NOMO-1 (cell line): ENCODE data around the gene MUC6.
A peak's percentile ranks its signal among the peaks of the same experiment; 100 is the strongest.

Experiments
- DNase-seq, 2 experiments: peaks; one replicate each; lab custom pipeline; 2025; ENCODE audit not compliant: unreplicated experiment in 2 of 2; lab: John Stamatoyannopoulos, UW

Gene MUC6

GRCh38 chr11:1036303-1036923 is at the start of gene MUC6:
MUC6 (minus strand) TSS chr11:1036718; CDS start chr11:1036655, 63 bp downstream.
- DNase-seq: no peak

DNA sequence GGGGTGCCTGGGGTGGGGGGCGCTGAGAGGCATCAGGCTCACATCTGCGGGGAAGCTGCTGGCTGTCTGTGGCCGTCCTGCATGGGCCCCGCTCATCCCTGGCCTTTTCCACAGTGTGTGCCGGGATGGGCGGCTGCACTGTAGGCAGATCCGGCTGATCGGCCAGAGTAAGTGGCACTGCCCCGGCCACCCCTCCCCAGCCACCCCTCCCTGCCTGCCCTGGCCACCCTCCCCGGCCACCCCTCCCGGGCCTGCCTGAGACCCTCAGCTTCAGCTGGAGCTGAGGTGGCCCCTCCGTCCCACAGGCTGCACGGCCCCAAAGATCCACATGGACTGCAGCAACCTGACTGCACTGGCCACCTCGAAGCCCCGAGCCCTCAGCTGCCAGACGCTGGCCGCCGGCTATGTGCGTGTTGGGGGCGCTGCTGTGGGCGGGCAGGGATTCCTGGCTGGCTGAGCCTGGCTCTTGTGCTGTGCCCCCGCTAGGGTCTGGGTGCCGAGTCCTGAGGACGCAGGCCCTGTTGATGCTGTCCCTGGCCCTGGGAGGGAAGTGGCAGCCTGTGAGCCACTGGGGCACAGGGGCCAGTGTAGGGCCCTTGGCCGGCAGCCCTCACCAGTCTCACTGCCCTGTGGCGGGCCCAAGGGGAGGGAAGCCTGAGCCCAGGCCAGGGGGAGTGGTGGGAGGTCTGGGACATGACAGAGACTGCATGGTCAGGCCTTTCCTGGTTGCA is 49.1 kb upstream of the MUC6 start:
- DNase-seq: no peak

DNA sequence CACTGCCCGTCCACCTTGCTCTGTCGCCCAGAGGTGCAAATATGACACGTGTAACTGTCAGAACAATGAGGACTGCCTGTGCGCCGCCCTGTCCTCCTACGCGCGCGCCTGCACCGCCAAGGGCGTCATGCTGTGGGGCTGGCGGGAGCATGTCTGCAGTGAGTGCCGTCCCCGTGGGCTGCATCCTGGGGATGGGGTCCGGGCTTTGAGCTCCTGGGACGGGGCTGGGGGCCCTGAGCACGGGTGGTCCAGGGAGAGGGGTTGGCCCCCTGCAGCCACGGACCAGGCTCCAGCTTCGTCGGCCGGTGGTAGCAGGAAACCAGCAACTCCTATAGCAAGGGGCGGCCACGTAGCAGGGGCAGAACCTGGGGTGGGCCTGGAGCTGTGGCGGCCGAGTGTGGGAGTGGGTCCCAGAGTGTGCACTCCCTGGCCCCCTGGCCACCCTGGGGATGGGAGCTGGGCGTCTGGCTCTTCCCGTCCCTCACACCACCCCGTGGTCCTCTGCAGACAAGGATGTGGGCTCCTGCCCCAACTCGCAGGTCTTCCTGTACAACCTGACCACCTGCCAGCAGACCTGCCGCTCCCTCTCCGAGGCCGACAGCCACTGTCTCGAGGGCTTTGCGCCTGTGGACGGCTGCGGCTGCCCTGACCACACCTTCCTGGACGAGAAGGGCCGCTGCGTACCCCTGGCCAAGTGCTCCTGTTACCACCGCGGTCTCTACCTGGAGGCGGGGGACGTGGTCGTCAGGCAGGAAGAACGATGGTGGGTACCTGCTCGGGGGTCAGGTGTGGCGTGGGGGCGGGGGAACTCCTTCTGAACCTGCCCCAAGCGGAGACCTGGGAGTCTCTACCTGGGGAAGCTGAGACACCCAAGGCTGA is 48.3 kb upstream of the MUC6 start:
- DNase-seq: no peak

DNA sequence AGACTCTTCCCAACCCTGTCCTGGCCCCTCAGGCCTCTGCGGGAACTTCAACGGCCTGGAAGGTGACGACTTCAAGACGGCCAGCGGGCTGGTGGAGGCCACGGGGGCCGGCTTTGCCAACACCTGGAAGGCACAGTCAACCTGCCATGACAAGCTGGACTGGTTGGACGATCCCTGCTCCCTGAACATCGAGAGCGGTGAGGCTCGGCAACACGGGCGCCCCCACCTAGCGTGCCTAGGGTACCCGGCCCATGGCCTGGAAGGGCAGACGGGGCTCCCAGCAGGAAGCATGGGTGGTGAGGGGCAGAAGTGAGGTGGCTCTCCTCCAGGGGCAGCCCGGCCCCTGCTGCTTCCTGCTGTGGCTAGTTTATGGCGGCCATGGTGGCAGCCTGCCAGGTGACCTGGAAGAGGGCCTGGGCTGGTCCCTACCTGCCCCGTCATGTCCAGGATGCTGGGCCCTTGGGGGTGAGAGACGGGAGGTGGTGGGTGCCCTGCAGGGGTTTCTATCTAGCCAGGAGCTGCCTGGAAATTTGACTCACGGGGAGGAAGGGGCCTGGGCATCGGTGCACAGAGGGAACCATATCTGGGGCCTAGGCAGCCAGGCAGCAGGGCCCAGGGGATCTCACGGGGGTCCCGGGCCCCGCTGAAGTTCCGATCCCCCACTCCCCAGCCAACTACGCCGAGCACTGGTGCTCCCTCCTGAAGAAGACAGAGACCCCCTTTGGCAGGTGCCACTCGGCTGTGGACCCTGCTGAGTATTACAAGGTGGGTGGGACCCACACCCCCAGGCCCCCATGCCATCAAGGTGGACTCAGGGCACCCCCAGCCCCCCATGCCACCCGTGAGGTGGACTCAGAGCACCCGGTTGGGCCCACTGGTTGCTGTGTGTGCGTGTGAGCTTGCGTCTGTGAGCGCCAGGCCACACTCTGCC is 47.4 kb upstream of the MUC6 start:
- no peak for DNase-seq

GRCh38 chr11:1082728-1083620 is 46.5 kb upstream of the MUC6 start:
- no peak for DNase-seq

GRCh38 chr11:1082346-1082727 is 45.8 kb upstream of the MUC6 start:
- no peak for DNase-seq

- no peak for DNase-seq
These were observed 45.2 kb upstream of the MUC6 start for GRCh38 chr11:1081601-1082311.

- DNase-seq: no peak
These were observed 41.7 kb upstream of the MUC6 start for GRCh38 chr11:1078191-1078601.

- DNase-seq: no peak
These were observed 41.0 kb upstream of the MUC6 start for GRCh38 chr11:1077417-1078119.

- DNase-seq: no peak
These were observed 40.5 kb upstream of the MUC6 start for GRCh38 chr11:1077033-1077416.

- no peak for DNase-seq
These were observed 39.6 kb upstream of the MUC6 start for GRCh38 chr11:1076061-1076665.

- no peak for DNase-seq
These were observed 38.9 kb upstream of the MUC6 start for GRCh38 chr11:1075341-1075911.

- no peak for DNase-seq
These were observed 38.0 kb upstream of the MUC6 start, which contains the start of gene MUC2 for GRCh38 chr11:1074244-1075221. MUC2 (plus strand) TSS chr11:1074874.

DNA sequence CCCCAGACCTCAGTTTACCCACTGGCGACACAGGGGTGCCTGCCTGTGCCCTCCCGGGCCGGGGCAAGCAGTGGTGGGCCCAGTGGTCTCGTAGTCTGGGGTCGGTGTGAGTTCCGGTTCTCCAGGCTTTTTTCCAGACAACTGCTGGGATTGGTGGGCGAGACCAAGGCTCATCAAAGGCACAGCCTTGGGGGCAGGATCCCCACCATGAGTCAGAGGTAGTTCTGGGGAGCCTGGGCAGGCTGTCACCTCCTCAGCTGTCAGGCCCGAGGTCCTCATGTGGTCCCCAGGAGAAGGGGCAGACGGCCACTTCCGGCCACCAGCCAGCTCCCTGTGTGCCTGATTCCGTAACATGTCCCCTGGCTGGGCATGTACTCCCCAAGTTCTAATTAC is 37.3 kb upstream of the MUC6 start:
- DNase-seq: no peak

DNA sequence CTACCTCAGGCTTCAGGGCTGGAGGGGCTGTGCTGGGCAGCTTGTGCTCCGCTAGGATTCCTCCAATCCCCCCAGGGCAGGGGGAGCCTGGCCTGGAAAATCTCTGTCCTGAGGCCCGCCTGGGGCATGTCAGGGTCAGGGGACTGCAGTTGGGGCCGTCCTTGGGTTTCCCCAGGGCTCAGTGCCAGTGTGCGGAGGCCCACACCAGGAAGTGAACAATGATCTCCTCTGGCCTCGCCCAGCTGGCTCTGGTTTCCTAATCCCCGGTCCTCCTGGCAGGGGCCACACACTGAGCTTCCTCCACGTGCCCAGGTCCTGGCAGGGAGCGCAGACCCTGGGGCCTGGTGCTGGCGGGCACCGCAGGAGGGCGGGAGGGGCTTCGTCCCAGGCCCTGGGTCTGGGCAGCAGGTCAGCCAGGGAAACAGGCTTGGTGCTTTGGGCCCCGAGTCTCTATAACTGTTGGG is 36.8 kb upstream of the MUC6 start:
- DNase-seq: peak; percentile 25 to 42

GRCh38 chr11:1072821-1073231 is 36.3 kb upstream of the MUC6 start:
- DNase-seq: no peak
